WTC11 (cell line): ENCODE results near the gene RNF128. TPM values are rescaled to one million over a fixed set of nuclear protein-coding genes. Genes with fewer than 3 reads are reported as not detected.

Experiments used
- ATAC-seq: fragments of 200-7000 bp; cut with Tn5 transposase; 2 replicates; pipeline ENCODE4 v1.10.0; 2021; ENCODE audit warnings: mild to moderate bottlenecking, moderate library complexity
- CTCF ChIA-PET: fragments of 300-600 bp; sonication (Branson Sonifier 250); formaldehyde crosslinking; loops from one replicate; lab custom pipeline; 2021; ENCODE audit warnings: antibody characterized with exemption; lab: Charles Lee
- POLR2A ChIA-PET: fragments of 350-600 bp; sonication (Branson Sonifier 250); formaldehyde crosslinking; loops from one replicate; lab custom pipeline; 2021; ENCODE audit warnings: antibody characterized with exemption; lab: Charles Lee
- DNase-seq: peaks from one replicate; pipeline ENCODE4 v3.0.0; 2021; ENCODE audit warnings: low spot score
- H3K27ac Mint-ChIP-seq: 2 replicates; pipeline ENCODE4 v1.8.0; 2021; ENCODE audit warnings: mixed read lengths
- H3K27me3 Mint-ChIP-seq: 2 replicates; pipeline ENCODE4 v1.8.0; 2021; ENCODE audit warnings: low read depth, mild to moderate bottlenecking, moderate library complexity, mixed read lengths
- H3K36me3 Mint-ChIP-seq: 2 replicates; pipeline ENCODE4 v1.8.0; 2021; ENCODE audit warnings: mixed read lengths
- H3K4me1 Mint-ChIP-seq: 2 replicates; pipeline ENCODE4 v1.8.0; 2022; ENCODE audit warnings: mixed read lengths
- H3K4me3 Mint-ChIP-seq: 2 replicates; pipeline ENCODE4 v1.8.0; 2021; ENCODE audit warnings: mild to moderate bottlenecking, moderate library complexity, mixed read lengths
- H3K9me3 Mint-ChIP-seq: 2 replicates; pipeline ENCODE4 v1.8.0; 2021; ENCODE audit warnings: mixed read lengths
- AFF4 ChIP-seq: sonication (generic); formaldehyde crosslinking; IDR thresholded peaks from 2 replicates; pipeline ENCODE4 v1.8.1; 2023; ENCODE audit warnings: mild to moderate bottlenecking, missing genetic modification reagents, borderline replicate concordance
- AR ChIP-seq: fragments of 250-450 bp; sonication (Bioruptor Pico); IDR thresholded peaks from 2 replicates; pipeline ENCODE4 v1.9.0; 2021; ENCODE audit warnings: mild to moderate bottlenecking
- ATF1 ChIP-seq: sonication (generic); formaldehyde crosslinking; IDR thresholded peaks from 2 replicates; pipeline ENCODE4 v1.8.1; 2023; ENCODE audit warnings: mild to moderate bottlenecking, moderate library complexity, missing genetic modification reagents
- CBFB ChIP-seq: sonication (generic); formaldehyde crosslinking; IDR thresholded peaks from 2 replicates; pipeline ENCODE4 v1.8.1; 2022; ENCODE audit warnings: mild to moderate bottlenecking, low read depth, missing genetic modification reagents
- CTCF ChIP-seq: fragments of 200-600 bp; IDR thresholded peaks from 2 replicates; pipeline ENCODE4 v1.8.0; 2022; ENCODE audit warnings: antibody characterized with exemption
- E2F1 ChIP-seq: sonication (generic); formaldehyde crosslinking; IDR thresholded peaks from 2 replicates; pipeline ENCODE4 v1.8.0; 2022; ENCODE audit warnings: mild to moderate bottlenecking, missing genetic modification reagents
- ESRRA ChIP-seq: sonication (generic); formaldehyde crosslinking; IDR thresholded peaks from 2 replicates; pipeline ENCODE4 v1.8.1; 2022; ENCODE audit warnings: mild to moderate bottlenecking, missing genetic modification reagents, borderline replicate concordance
- FOXP4 ChIP-seq: sonication (generic); formaldehyde crosslinking; IDR thresholded peaks from 2 replicates; pipeline ENCODE4 v1.8.0; 2022; ENCODE audit warnings: mild to moderate bottlenecking, missing genetic modification reagents
- MYBL2 ChIP-seq: sonication (generic); formaldehyde crosslinking; IDR thresholded peaks from 2 replicates; pipeline ENCODE4 v1.8.1; 2023; ENCODE audit warnings: mild to moderate bottlenecking, moderate library complexity, missing genetic modification reagents
- SP1 ChIP-seq: sonication (generic); formaldehyde crosslinking; conservative IDR thresholded peaks from 2 replicates; pipeline ENCODE4 v1.8.1; 2022; ENCODE audit warnings: missing genetic modification reagents
- USF2 ChIP-seq: sonication (generic); formaldehyde crosslinking; IDR thresholded peaks from 2 replicates; pipeline ENCODE4 v1.8.1; 2023; ENCODE audit warnings: mild to moderate bottlenecking, missing genetic modification reagents, moderate library complexity
- ZBTB43 ChIP-seq: sonication (generic); formaldehyde crosslinking; IDR thresholded peaks from 2 replicates; pipeline ENCODE4 v1.8.1; 2023; ENCODE audit warnings: mild to moderate bottlenecking, missing genetic modification reagents
- ZNF219 ChIP-seq: sonication (generic); formaldehyde crosslinking; IDR thresholded peaks from 2 replicates; pipeline ENCODE4 v1.8.0; 2023; ENCODE audit warnings: missing genetic modification reagents, mild to moderate bottlenecking, borderline replicate concordance
- ZNF232 ChIP-seq: sonication (generic); formaldehyde crosslinking; IDR thresholded peaks from 2 replicates; pipeline ENCODE4 v1.8.0; 2022; ENCODE audit warnings: mild to moderate bottlenecking, missing genetic modification reagents
- ZNF671 ChIP-seq: fragments of 250-450 bp; sonication (Bioruptor Pico); IDR thresholded peaks from 2 replicates; pipeline ENCODE4 v1.8.0; 2021; ENCODE audit warnings: mild to moderate bottlenecking
- total RNA-seq: library from RNA; stranded (reverse); gene quantifications from 3 replicates; pipeline ENCODE4 v1.2.3, GENCODE V29; 2021

The RNF128 gene
- total RNA-seq, 1 experiment from 2014 or later: 1.0 TPM

- Mint-ChIP-seq H3K27ac (no peak overlapping the region), H3K36me3 (no peaks in the 10 kb centered on the region), H3K4me3 (no peak overlapping the region), H3K4me1 (peaks cover 3% of the 10 kb centered on the region; the same call in 1 of the 2 replicates), H3K9me3 (no peaks in the 10 kb centered on the region), H3K27me3 (no peaks in the 10 kb centered on the region; the same call in 1 of the 2 replicates)
- TF ChIP-seq SP1 (CRISPR knock-in tag): no peak
- TF ChIP-seq USF2 (CRISPR knock-in tag): no peak
- no peak for TF ChIP-seq ESRRA (CRISPR knock-in tag)
- no peak for TF ChIP-seq CBFB (CRISPR knock-in tag)
- TF ChIP-seq MYBL2 (CRISPR knock-in tag): no peak
- TF ChIP-seq ZNF232: no peak
- TF ChIP-seq FOXP4 (CRISPR knock-in tag): no peak
- no peak for TF ChIP-seq AR (CRISPR knock-in tag)
- no peak for TF ChIP-seq ZNF219
- TF ChIP-seq AFF4: no peak
- ATAC-seq: peak; percentile 81
- ChIA-PET CTCF (no interaction called here), POLR2A (no interaction called here)
- DNase-seq: no peak
Measured at GRCh38 chrX:106696502-106696901, 30.0 kb upstream of the RNF128 start.

- ChIA-PET POLR2A (no interaction called here), CTCF (no interaction called here)
- no peak for ATAC-seq
- no peak for DNase-seq
- Mint-ChIP-seq H3K4me1 (peaks cover 3% of the 10 kb centered on the region; the same call in 1 of the 2 replicates), H3K36me3 (no peaks in the 10 kb centered on the region), H3K9me3 (no peaks in the 10 kb centered on the region), H3K27me3 (no peaks in the 10 kb centered on the region; the same call in 1 of the 2 replicates), H3K27ac (no peak overlapping the region), H3K4me3 (no peak overlapping the region)
- TF ChIP-seq ZBTB43 (CRISPR knock-in tag): no peak
- TF ChIP-seq AR (CRISPR knock-in tag): no peak
- no peak for TF ChIP-seq CBFB (CRISPR knock-in tag)
- no peak for TF ChIP-seq ZNF671 (CRISPR knock-in tag)
- TF ChIP-seq CTCF: no peak
- no peak for TF ChIP-seq E2F1 (CRISPR knock-in tag)
- TF ChIP-seq ATF1 (CRISPR knock-in tag): no peak
Measured at GRCh38 chrX:106698693-106699092, 27.8 kb upstream of the RNF128 start.
